Posterior cingulate gyrus (tissue), 11 donors: ENCODE results near the gene GRID1.
"Not testable (repeated sequence)": the region's sequence is repeated elsewhere in the genome, so short reads cannot be mapped to it uniquely, and the experiment has no call there.

Source experiments
- DNase-seq, 10 donors: peaks; one replicate each; pipeline versions ENCODE4 v3.0.0 to v3.0.0-alpha.2; 2020 to 2021; ENCODE audit warnings: mixed read lengths in 3 of 10
- intact Hi-C: fragments of 100-400 bp; cut with DNase I; formaldehyde crosslinking; loops from one replicate; pipeline ENCODE4 v1.15.1; 2023

Gene GRID1

GRCh38 chr10:86191686-86192085 lies 174.9 kb downstream of the GRID1 start:
- intact Hi-C loops: no loop called here

GRCh38 chr10:86191166-86191565 lies 175.4 kb downstream of the GRID1 start:
- peak in 2 of 10 donors; percentile 61 for DNase-seq
- intact Hi-C loops: no loop called here

More at GRCh38 chr10:86191686-86192085, 174.9 kb downstream of the GRID1 start:
- DNase-seq: peak in 2 of 10 donors; percentile 27 to 31

- intact Hi-C loops: no loop called here
- peak in 2 of 10 donors; percentile 52 to 55 for DNase-seq
Observed at GRCh38 chr10:86190291-86190690, 176.3 kb downstream of the GRID1 start.

GRCh38 chr10:86189891-86190290 lies 176.7 kb downstream of the GRID1 start:
- intact Hi-C loops: no loop called here
- peak in 1 of 10 donors; percentile 68 for DNase-seq

- intact Hi-C loops: no loop called here
- peak in 1 of 10 donors; percentile 36 for DNase-seq
Observed at GRCh38 chr10:86188796-86189558, 177.6 kb downstream of the GRID1 start.

- intact Hi-C loops: no loop called here
- DNase-seq: peak in 7 of 10 donors; percentile 21 to 81 (median 57)
Observed at GRCh38 chr10:86188326-86188725, 178.3 kb downstream of the GRID1 start.

- peak in 3 of 10 donors; percentile 5 to 72 (median 41) for DNase-seq
- intact Hi-C loops: no loop called here
Observed at GRCh38 chr10:86187499-86188239, 178.9 kb downstream of the GRID1 start.

GRCh38 chr10:86186633-86187032 lies 180.0 kb downstream of the GRID1 start:
- intact Hi-C loops: no loop called here
- no peak for DNase-seq

GRCh38 chr10:86182595-86182994 lies 184.0 kb downstream of the GRID1 start:
- intact Hi-C loops: loop anchor here (2.0 kb wide), 1 partner anchor 184 kb away; the partner anchor contains the start of gene GRID1
- peak in 1 of 10 donors; percentile 14 for DNase-seq

GRCh38 chr10:86182150-86182549 lies 184.4 kb downstream of the GRID1 start:
- peak; percentile 68 to 97 (median 80) for DNase-seq
- intact Hi-C loops: loop anchor here (2.0 kb wide), 1 partner anchor 185 kb away; the partner anchor contains the start of gene GRID1

- DNase-seq: peak in 2 of 10 donors; percentile 57 to 65
- intact Hi-C loops: no loop called here
Observed at GRCh38 chr10:86180861-86181260, 185.7 kb downstream of the GRID1 start.

- intact Hi-C loops: loop anchor here (2.0 kb wide), 1 partner anchor 79 kb away; no protein-coding TSS in a partner anchor
Observed at GRCh38 chr10:86179961-86180360, 186.6 kb downstream of the GRID1 start.

GRCh38 chr10:86179153-86179524 lies 187.5 kb downstream of the GRID1 start:
- intact Hi-C loops: loop anchor here (2.0 kb wide), 1 partner anchor 80 kb away; no protein-coding TSS in a partner anchor
- DNase-seq: peak in 1 of 10 donors; percentile 42

More at GRCh38 chr10:86179961-86180360, 186.6 kb downstream of the GRID1 start:
- DNase-seq: peak in 2 of 10 donors; percentile 24 to 57

GRCh38 chr10:86178401-86179152 lies 188.0 kb downstream of the GRID1 start:
- intact Hi-C loops: loop anchor here (2.0 kb wide), 1 partner anchor 80 kb away; no protein-coding TSS in a partner anchor
- peak in 4 of 10 donors; percentile 29 to 93 (median 60) for DNase-seq

- DNase-seq: peak in 1 of 10 donors; percentile 44
- intact Hi-C loops: loop anchor here (2.0 kb wide), 1 partner anchor 81 kb away; no protein-coding TSS in a partner anchor
Observed at GRCh38 chr10:86177537-86178155, 188.9 kb downstream of the GRID1 start.

- DNase-seq: peak in 4 of 10 donors; percentile 9 to 31 (median 20)
Observed at GRCh38 chr10:86176850-86177536, 189.6 kb downstream of the GRID1 start.

GRCh38 chr10:86175476-86175875 lies 191.1 kb downstream of the GRID1 start:
- peak in 2 of 10 donors; percentile 17 to 36 for DNase-seq
- intact Hi-C loops: not testable (repeated sequence)

More at GRCh38 chr10:86176850-86177536, 189.6 kb downstream of the GRID1 start:
- intact Hi-C loops: no loop called here

GRCh38 chr10:86172301-86172700 lies 194.3 kb downstream of the GRID1 start:
- intact Hi-C loops: no loop called here
- DNase-seq: no peak
